K562 (cell line): ENCODE results near the gene NSMCE1. TPM values are rescaled to one million over a fixed set of nuclear protein-coding genes. Genes with fewer than 3 reads are reported as not detected.

ENCODE experiments used
- CTCF ChIP-seq, 3 experiments: IDR thresholded peaks in 2 of 3; conservative IDR thresholded peaks in 1 of 3; 2 replicates each; pipeline ENCODE4 v1.5.1; 2011 to 2012; ENCODE audit warnings: low read length in 3 of 3, mild to moderate bottlenecking in 3 of 3, control low read depth in 2 of 3, improper control_type of control experiment in 1 of 3, inconsistent platforms in 1 of 3, low read depth in 1 of 3, mixed read lengths in 1 of 3, moderate library complexity in 1 of 3; ENCODE audit not compliant: insufficient read depth in 2 of 3
- ELK1 ChIP-seq: sonication (generic); formaldehyde crosslinking; IDR thresholded peaks from 2 replicates; pipeline ENCODE4 v1.8.1; 2022; ENCODE audit warnings: missing genetic modification reagents
- GTF2F1 ChIP-seq: IDR thresholded peaks from 2 replicates; pipeline ENCODE4 v1.6.1; 2011; ENCODE audit warnings: low read depth, low read length, improper control_type of control experiment
- PBX2 ChIP-seq, 2 experiments: IDR thresholded peaks in 1 of 2; conservative IDR thresholded peaks in 1 of 2; 2 replicates each; pipeline ENCODE4 v1.6.1; 2016; ENCODE audit warnings: low read depth in 2 of 2, mild to moderate bottlenecking in 1 of 2, missing compliant biosample characterization in 1 of 2, missing genetic modification characterization in 1 of 2, moderate library complexity in 1 of 2
- POLR2AphosphoS5 ChIP-seq: IDR thresholded peaks from 2 replicates; pipeline ENCODE4 v1.6.1; 2011; ENCODE audit warnings: mild to moderate bottlenecking, low read depth, low read length, moderate library complexity; ENCODE audit not compliant: control insufficient read depth, insufficient read depth
- PURB ChIP-seq: sonication (generic); formaldehyde crosslinking; IDR thresholded peaks from 2 replicates; pipeline ENCODE4 v1.9.0; 2021; ENCODE audit warnings: low read depth, mild to moderate bottlenecking, missing genetic modification reagents
- SMAD4 ChIP-seq: fragments of 250-450 bp; sonication (Bioruptor Pico); conservative IDR thresholded peaks from 2 replicates; pipeline ENCODE4 v1.8.0; 2021; ENCODE audit warnings: inconsistent platforms, mild to moderate bottlenecking, moderate library complexity
- SUPT5H ChIP-seq: fragments of 450-650 bp; IDR thresholded peaks from 2 replicates; pipeline ENCODE4 v1.6.1; 2016
- TSHZ1 ChIP-seq: fragments of 250-450 bp; sonication (Bioruptor Pico); IDR thresholded peaks from 2 replicates; pipeline ENCODE4 v1.4.0; 2020; ENCODE audit warnings: mild to moderate bottlenecking, moderate library complexity
- VEZF1 ChIP-seq: fragments of 200-800 bp; sonication (Bioruptor generic); IDR thresholded peaks from 2 replicates; pipeline ENCODE4 v1.6.1; 2017; ENCODE audit warnings: missing genetic modification characterization, missing compliant biosample characterization
- ZNF175 ChIP-seq: fragments of 200-800 bp; sonication (Bioruptor generic); IDR thresholded peaks from 2 replicates; pipeline ENCODE4 v1.6.1; 2016; ENCODE audit warnings: low read depth, mild to moderate bottlenecking, missing genetic modification characterization, missing compliant biosample characterization
- ZNF3 ChIP-seq: fragments of 250-450 bp; sonication (Bioruptor Pico); IDR thresholded peaks from 2 replicates; pipeline ENCODE4 v1.5.0; 2021; ENCODE audit warnings: mild to moderate bottlenecking, moderate library complexity
- ZNF444 ChIP-seq: fragments of 250-450 bp; sonication (Bioruptor Pico); IDR thresholded peaks from 2 replicates; pipeline ENCODE4 v1.4.0; 2020; ENCODE audit warnings: mild to moderate bottlenecking, moderate library complexity
- ZNF449 ChIP-seq: fragments of 250-450 bp; sonication (Bioruptor Pico); IDR thresholded peaks from 2 replicates; pipeline ENCODE4 v1.8.0; 2022; ENCODE audit warnings: moderate library complexity, mild to moderate bottlenecking, inconsistent platforms
- polyA plus RNA-seq, 8 experiments: library from polyadenylated mRNA; depleted of rRNA in 4 of 8; stranded (reverse) in 5 of 8; unstranded in 3 of 8; fragments of >200 nt; fragmentation: Nextera tagmentation in 2 of 8; fragmentation: Illumina TruSeq in 1 of 8; extraction: Ambion mirVana in 2 of 8; extraction: Trizol in 1 of 8; gene quantifications; 2 replicates each; pipeline versions ENCODE4 v1.2.1 to v1.2.3, GENCODE V29; 2011 to 2014; ENCODE audit warnings: inconsistent platforms in 1 of 8, missing spikeins in 1 of 8
- total RNA-seq, 7 experiments: library from RNA; depleted of rRNA in 6 of 7; stranded (reverse); fragments of >200 nt in 6 of 7; fragmentation: Illumina TruSeq in 2 of 7; extraction: Trizol in 2 of 7; gene quantifications; 2 replicates each; pipeline versions ENCODE4 v1.2.1 to v1.2.3, GENCODE V29; 2011 to 2021; ENCODE audit warnings: low replicate concordance in 1 of 7

Gene NSMCE1
- total and polyA plus RNA-seq, 9 of the 15 experiments (the other 6 are each of a cell fraction or from before 2014, with no cell fraction given): 52.1 to 163 (median 61.5) TPM

GRCh38 chr16:27238016-27238587, 30.5 kb downstream of the NSMCE1 start (continued):
- TF ChIP-seq ZNF449 (CRISPR knock-in tag): no peak
- TF ChIP-seq VEZF1 (CRISPR knock-in tag): no peak
- TF ChIP-seq GTF2F1: no peak
- peak; percentile 54 for TF ChIP-seq SMAD4 (CRISPR knock-in tag)
- no peak for TF ChIP-seq PBX2 (CRISPR knock-in tag; IDR thresholded peaks at IDR 0.05; ENCODE audit: low read depth)
- TF ChIP-seq PBX2 (tag; conservative IDR thresholded peaks at IDR 0.05; ENCODE audit: low read depth): no peak
- no peak for TF ChIP-seq TSHZ1 (CRISPR knock-in tag)
- TF ChIP-seq POLR2AphosphoS5: no peak
- TF ChIP-seq ELK1 (CRISPR knock-in tag): no peak
- no peak for TF ChIP-seq SUPT5H
- TF ChIP-seq PURB: no peak
- TF ChIP-seq CTCF (IDR thresholded peaks at IDR 0.05 in 2 of 3, conservative IDR thresholded peaks at IDR 0.05 in 1 of 3; ENCODE audit: insufficient read depth in 2 of 3, low read depth in 1 of 3, low read length in 3 of 3): peak in 1 of 3 experiments; percentile 16; a peak in 1 of 6 replicates
- TF ChIP-seq ZNF175: no peak
- no peak for TF ChIP-seq ZNF444 (CRISPR knock-in tag)
- TF ChIP-seq ZNF3 (CRISPR knock-in tag): no peak
